ENCODE measurements around the gene ZNF503.

The ZNF503 gene

GRCh38 chr10:75351637-75352036 lies 49.9 kb downstream of the ZNF503 start:
- no peak for TF ChIP-seq CTCF (IDR thresholded peaks at IDR 0.05; ENCODE audit: low read depth, low read length)
- H3K4me3 ChIP-seq (ENCODE audit: low read depth, low read length) = no peak overlapping the region

- no peak for TF ChIP-seq CTCF (IDR thresholded peaks at IDR 0.05; ENCODE audit: low read depth, low read length)
- H3K4me3 ChIP-seq (ENCODE audit: low read depth, low read length) = no peak overlapping the region
Measured at GRCh38 chr10:75350791-75351190, 50.8 kb downstream of the ZNF503 start.
